ENCODE measurements around the gene CNGB1. TPM values are rescaled to one million over a fixed set of nuclear protein-coding genes. Genes with fewer than 3 reads are reported as not detected.

Gene CNGB1
- total RNA-seq, result not detected
- polyA plus RNA-seq, result not detected
- total RNA-seq, result not detected

DNA sequence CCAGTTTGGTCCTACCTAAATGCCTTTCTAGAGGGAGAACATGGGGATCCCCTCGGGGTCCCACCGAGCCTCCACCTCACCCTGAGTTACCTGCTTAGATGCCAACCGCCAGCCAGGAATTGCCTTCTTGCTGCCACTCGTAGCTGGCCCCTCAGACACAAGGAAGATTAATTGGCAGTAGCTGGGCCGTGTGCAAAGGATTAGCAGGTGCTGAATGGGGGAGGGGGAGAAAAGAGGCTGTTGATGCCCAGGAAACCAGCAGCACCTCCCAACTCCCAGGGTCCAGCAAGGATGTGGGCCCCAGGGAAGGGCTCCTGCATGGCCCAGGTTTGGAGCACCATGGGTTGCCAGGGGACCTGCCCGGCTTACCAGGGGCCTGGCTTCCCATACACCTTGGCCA lies at the start of gene CNGB1:
TSS of gene CNGB1 (minus strand) at position 159 of the 400 bp plus-strand sequence. CDS start 3,842 bp downstream, outside the sequence.
- H3K36me3 Mint-ChIP-seq, result no peaks in the 10 kb centered on the region
- no peaks in the 10 kb centered on the region for H3K27me3 ChIP-seq (ENCODE audit: control insufficient read depth in 2 of 2, insufficient read depth in 2 of 2, low read length in 2 of 2)
- H3K4me3 ChIP-seq (ENCODE audit: low read length), result no peak within 1 kb of the TSS
- intact Hi-C loops (cut with micrococcal nuclease), result no loop called here
- ATAC-seq, result no peak
- peaks cover 0 to 2% (median 0%) of the 10 kb centered on the region in 11 donors for H3K9me3 Mint-ChIP-seq
- ChIA-PET CTCF (no interaction called here), POLR2A (no interaction called here)
- no peaks in the 10 kb centered on the region for H3K36me3 ChIP-seq (ENCODE audit: control insufficient read depth in 2 of 3, insufficient read depth in 3 of 3, low read length in 3 of 3)
- H3K4me3 Mint-ChIP-seq, result no peak within 1 kb of the TSS
- DNase-seq, result no peak
- H3K4me1 Mint-ChIP-seq, result peaks cover 0 to 6% (median 0%) of the 10 kb centered on the region in 7 donors
- peak within 1 kb of the TSS in 1 of 9 donors; percentile 41 for H3K27ac Mint-ChIP-seq
- no peaks in the 10 kb centered on the region for H3K9me3 ChIP-seq (ENCODE audit: control insufficient read depth in 2 of 3, low read length in 3 of 3)
- no peaks in the 10 kb centered on the region for H3K4me1 ChIP-seq (ENCODE audit: control insufficient read depth in 2 of 2, insufficient read depth in 2 of 2, low read length in 2 of 2)
- H3K27ac ChIP-seq (ENCODE audit: low read depth, low read length), result no peak within 1 kb of the TSS
- H3K27me3 Mint-ChIP-seq, result peaks cover 0 to 4% (median 0%) of the 10 kb centered on the region in 5 donors

- no peak for ATAC-seq
Measured at GRCh38 chr16:58019866-58020538, 49.1 kb upstream of the CNGB1 start.

GRCh38 chr16:58018803-58019202 lies 47.9 kb upstream of the CNGB1 start:
- ATAC-seq, result no peak
- H3K4me3 ChIP-seq (ENCODE audit: low read length), result no peak overlapping the region
- CTCF ChIA-PET, result interaction anchor here (0.6 to 1.2 kb wide), 3 partner anchors 178 to 443 kb away, joined by 3 read pairs; no protein-coding TSS in a partner anchor
- H3K36me3 ChIP-seq (ENCODE audit: control insufficient read depth in 2 of 3, insufficient read depth in 3 of 3, low read length in 3 of 3), result peaks cover 0 to 32% (median 0%) of the 10 kb centered on the region in 3 experiments
- no peaks in the 10 kb centered on the region for H3K27me3 ChIP-seq (ENCODE audit: control insufficient read depth in 2 of 2, insufficient read depth in 2 of 2, low read length in 2 of 2)
- H3K4me1 ChIP-seq (ENCODE audit: control insufficient read depth in 2 of 2, insufficient read depth in 2 of 2, low read length in 2 of 2), result peaks cover 0 to 11% of the 10 kb centered on the region in 2 donors
- POLR2A ChIA-PET, result interaction anchor here (1.1 kb wide), 1 partner anchor 178 kb away, joined by 3 read pairs; no protein-coding TSS in a partner anchor
- intact Hi-C loops (cut with micrococcal nuclease), result no loop called here
- H3K4me3 Mint-ChIP-seq, result no peak overlapping the region
- H3K27ac Mint-ChIP-seq, result peak overlapping the region in 1 of 9 donors; percentile 12
- peaks cover 0 to 5% (median 0%) of the 10 kb centered on the region in 5 donors for H3K27me3 Mint-ChIP-seq
- H3K9me3 ChIP-seq (ENCODE audit: control insufficient read depth in 2 of 3, low read length in 3 of 3), result no peaks in the 10 kb centered on the region
- DNase-seq, result no peak
- no peak overlapping the region for H3K27ac ChIP-seq (ENCODE audit: low read depth, low read length)
- H3K9me3 Mint-ChIP-seq, result no peaks in the 10 kb centered on the region
- peaks cover 0 to 5% (median 0%) of the 10 kb centered on the region in 5 donors for H3K36me3 Mint-ChIP-seq
- H3K4me1 Mint-ChIP-seq, result peaks cover 6 to 15% (median 11%) of the 10 kb centered on the region in 7 donors

More at GRCh38 chr16:58019866-58020538, 49.1 kb upstream of the CNGB1 start:
- Histone ChIP-seq H3K4me3 (ENCODE audit: low read length) (no peak overlapping the region), H3K36me3 (ENCODE audit: control insufficient read depth in 2 of 3, insufficient read depth in 3 of 3, low read length in 3 of 3) (peaks cover 0 to 32% (median 0%) of the 10 kb centered on the region in 3 experiments), H3K27ac (ENCODE audit: low read depth, low read length) (peak overlapping the region; percentile 15), H3K27me3 (ENCODE audit: control insufficient read depth in 2 of 2, insufficient read depth in 2 of 2, low read length in 2 of 2) (no peaks in the 10 kb centered on the region), H3K4me1 (ENCODE audit: control insufficient read depth in 2 of 2, insufficient read depth in 2 of 2, low read length in 2 of 2) (peaks cover 9 to 15% of the 10 kb centered on the region in 2 donors), H3K9me3 (ENCODE audit: control insufficient read depth in 2 of 3, low read length in 3 of 3) (no peaks in the 10 kb centered on the region)
- peaks cover 11 to 22% (median 16%) of the 10 kb centered on the region in 7 donors for H3K4me1 Mint-ChIP-seq
- POLR2A ChIA-PET, result interaction anchor here (1.1 kb wide), 1 partner anchor 177 kb away, joined by 3 read pairs; no protein-coding TSS in a partner anchor
- H3K9me3 Mint-ChIP-seq, result no peaks in the 10 kb centered on the region
- DNase-seq, result no peak
- peak overlapping the region in 2 of 10 donors; percentile 4 to 57 for H3K4me3 Mint-ChIP-seq
- intact Hi-C loops (cut with micrococcal nuclease), result loop anchor here (1.0 to 10.0 kb wide), 8 partner anchors 19 to 736 kb away; partner anchors contain the start of genes CFAP20 (in 2 of the 2), CSNK2A2 (in 2 of the 2) and USB1 (in 1 of the 2)
- CTCF ChIA-PET, result interaction anchor here (0.6 to 1.2 kb wide), 3 partner anchors 13 to 316 kb away, joined by 3 to 4 read pairs (median 3); no protein-coding TSS in a partner anchor
- H3K27ac Mint-ChIP-seq, result peak overlapping the region; percentile 67 to 90 (median 82)
- peaks cover 0 to 5% (median 0%) of the 10 kb centered on the region in 5 donors for H3K36me3 Mint-ChIP-seq
- peaks cover 0 to 17% (median 0%) of the 10 kb centered on the region in 5 donors for H3K27me3 Mint-ChIP-seq

DNA sequence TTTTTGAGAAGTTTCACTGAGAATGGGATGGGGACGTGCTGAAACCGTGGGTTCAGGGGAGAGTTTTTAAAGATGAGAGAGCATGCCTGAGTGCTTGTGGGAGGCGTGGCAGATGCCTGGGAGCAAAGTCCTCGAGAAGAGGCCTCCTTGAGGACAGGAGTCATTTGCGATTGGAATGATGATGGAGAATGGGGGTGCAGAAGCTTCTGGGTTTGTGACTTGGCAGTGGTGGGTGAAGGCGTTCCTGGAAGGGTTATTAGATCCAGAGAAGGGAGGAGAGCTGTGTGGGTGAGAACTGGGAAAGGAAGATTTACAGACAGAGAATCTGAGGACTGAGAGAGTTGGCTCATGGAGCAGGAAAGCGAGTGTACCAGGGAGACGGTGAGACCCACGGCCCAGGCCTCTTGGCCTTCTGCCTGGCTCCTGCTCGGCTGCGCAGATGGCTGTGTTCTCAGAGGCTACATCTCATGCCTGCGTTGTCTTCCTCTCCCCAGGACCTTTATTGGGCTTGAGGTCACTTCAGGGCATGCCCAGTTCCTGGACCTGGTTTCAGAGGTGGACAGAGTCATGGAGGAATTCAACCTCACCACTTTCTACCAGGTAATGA lies 46.0 kb upstream of the CNGB1 start:
- Histone ChIP-seq H3K27ac (ENCODE audit: low read depth, low read length) (no peak overlapping the region), H3K4me3 (ENCODE audit: low read length) (no peak overlapping the region), H3K27me3 (ENCODE audit: control insufficient read depth in 2 of 2, insufficient read depth in 2 of 2, low read length in 2 of 2) (no peaks in the 10 kb centered on the region), H3K4me1 (ENCODE audit: control insufficient read depth in 2 of 2, insufficient read depth in 2 of 2, low read length in 2 of 2) (peaks cover 0 to 11% of the 10 kb centered on the region in 2 donors), H3K36me3 (ENCODE audit: control insufficient read depth in 2 of 3, insufficient read depth in 3 of 3, low read length in 3 of 3) (peaks cover 0 to 45% (median 1%) of the 10 kb centered on the region in 3 experiments), H3K9me3 (ENCODE audit: control insufficient read depth in 2 of 3, low read length in 3 of 3) (no peaks in the 10 kb centered on the region)
- H3K4me1 Mint-ChIP-seq, result peaks cover 6 to 13% (median 11%) of the 10 kb centered on the region in 7 donors
- DNase-seq (no peak), ATAC-seq (no peak)
- no peaks in the 10 kb centered on the region for H3K27me3 Mint-ChIP-seq
- H3K27ac Mint-ChIP-seq, result no peak overlapping the region
- POLR2A ChIA-PET, result no interaction called here
- intact Hi-C loops (cut with micrococcal nuclease), result no loop called here
- peaks cover 0 to 5% (median 0%) of the 10 kb centered on the region in 5 donors for H3K36me3 Mint-ChIP-seq
- CTCF ChIA-PET, result no interaction called here
- H3K9me3 Mint-ChIP-seq, result no peaks in the 10 kb centered on the region
- no peak overlapping the region for H3K4me3 Mint-ChIP-seq

DNA sequence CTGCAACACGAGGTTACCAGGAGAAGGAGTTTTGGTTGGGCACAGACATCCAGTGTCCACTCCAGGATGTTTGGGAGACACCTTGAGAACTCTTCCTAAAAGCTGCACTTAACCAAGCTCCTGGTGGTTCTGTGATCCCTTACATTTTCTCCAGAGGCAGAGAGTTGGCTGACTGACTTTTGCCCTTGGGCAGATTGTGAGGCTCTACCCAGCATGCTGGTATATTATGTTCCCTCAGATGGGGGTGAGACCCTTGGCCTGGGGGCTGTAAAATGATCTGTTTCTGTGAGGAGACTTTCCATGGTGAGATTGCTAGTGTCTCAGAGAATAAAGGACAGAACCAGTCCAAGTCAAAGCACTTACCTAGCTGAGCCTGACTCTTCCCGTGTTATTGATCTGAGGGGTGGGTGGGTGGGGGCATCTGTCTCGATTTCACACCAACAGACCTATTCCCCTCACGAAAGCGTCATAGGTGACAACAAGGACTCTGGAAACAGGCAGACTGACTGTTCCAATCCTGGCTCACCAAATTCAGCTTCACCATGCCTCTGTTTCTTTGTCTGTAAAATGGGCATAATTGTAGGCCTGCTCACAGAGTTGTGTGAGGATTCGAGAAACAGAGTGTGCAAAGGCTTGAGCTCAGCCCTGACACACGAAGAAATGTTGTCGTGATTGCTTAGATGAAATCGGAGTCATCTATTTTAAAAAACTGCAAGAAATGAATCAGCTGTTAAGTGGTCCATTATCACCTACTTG lies 42.5 kb upstream of the CNGB1 start:
- no peak for ATAC-seq
- no peak overlapping the region for H3K4me3 ChIP-seq (ENCODE audit: low read length)
- peaks cover 5 to 21% (median 10%) of the 10 kb centered on the region in 5 donors for H3K36me3 Mint-ChIP-seq
- H3K27ac ChIP-seq (ENCODE audit: low read depth, low read length), result no peak overlapping the region
- H3K36me3 ChIP-seq (ENCODE audit: control insufficient read depth in 2 of 3, insufficient read depth in 3 of 3, low read length in 3 of 3), result peaks cover 3 to 59% (median 22%) of the 10 kb centered on the region in 3 experiments
- POLR2A ChIA-PET, result interaction anchor here (0.7 kb wide), 1 partner anchor 61 kb away, joined by 3 read pairs; no protein-coding TSS in a partner anchor
- CTCF ChIA-PET, result interaction anchor here (1.3 kb wide), 1 partner anchor 114 kb away, joined by 3 read pairs; no protein-coding TSS in a partner anchor
- no peaks in the 10 kb centered on the region for H3K4me1 ChIP-seq (ENCODE audit: control insufficient read depth in 2 of 2, insufficient read depth in 2 of 2, low read length in 2 of 2)
- intact Hi-C loops (cut with micrococcal nuclease), result no loop called here
- DNase-seq, result no peak
- no peaks in the 10 kb centered on the region for H3K9me3 ChIP-seq (ENCODE audit: control insufficient read depth in 2 of 3, low read length in 3 of 3)
- H3K4me1 Mint-ChIP-seq, result no peaks in the 10 kb centered on the region
- no peaks in the 10 kb centered on the region for H3K27me3 ChIP-seq (ENCODE audit: control insufficient read depth in 2 of 2, insufficient read depth in 2 of 2, low read length in 2 of 2)
- no peaks in the 10 kb centered on the region for H3K9me3 Mint-ChIP-seq
- no peak overlapping the region for H3K4me3 Mint-ChIP-seq
- no peaks in the 10 kb centered on the region for H3K27me3 Mint-ChIP-seq
- H3K27ac Mint-ChIP-seq, result no peak overlapping the region

GRCh38 chr16:58012481-58012880 lies 41.6 kb upstream of the CNGB1 start:
- CTCF ChIA-PET, result no interaction called here

More at GRCh38 chr16:58012481-58012880, 41.6 kb upstream of the CNGB1 start:
- H3K36me3 Mint-ChIP-seq, result peaks cover 5 to 21% (median 10%) of the 10 kb centered on the region in 5 donors
- Histone ChIP-seq H3K27me3 (ENCODE audit: control insufficient read depth in 2 of 2, insufficient read depth in 2 of 2, low read length in 2 of 2) (no peaks in the 10 kb centered on the region), H3K9me3 (ENCODE audit: control insufficient read depth in 2 of 3, low read length in 3 of 3) (no peaks in the 10 kb centered on the region), H3K4me1 (ENCODE audit: control insufficient read depth in 2 of 2, insufficient read depth in 2 of 2, low read length in 2 of 2) (no peaks in the 10 kb centered on the region), H3K27ac (ENCODE audit: low read depth, low read length) (no peak overlapping the region), H3K36me3 (ENCODE audit: control insufficient read depth in 2 of 3, insufficient read depth in 3 of 3, low read length in 3 of 3) (peaks cover 3 to 55% (median 22%) of the 10 kb centered on the region in 3 experiments), H3K4me3 (ENCODE audit: low read length) (no peak overlapping the region)
- no peak overlapping the region for H3K4me3 Mint-ChIP-seq
- H3K27me3 Mint-ChIP-seq, result no peaks in the 10 kb centered on the region
- H3K4me1 Mint-ChIP-seq, result peaks cover 0 to 4% (median 0%) of the 10 kb centered on the region in 7 donors
- DNase-seq, result no peak
- intact Hi-C loops (cut with micrococcal nuclease), result no loop called here
- H3K9me3 Mint-ChIP-seq, result no peaks in the 10 kb centered on the region
- no peak overlapping the region for H3K27ac Mint-ChIP-seq
- ATAC-seq, result no peak
- POLR2A ChIA-PET, result no interaction called here

All from naive thymus-derived CD4-positive, alpha-beta T cell (primary cell).